Measurements from ENCODE around the gene LYST. TPM values are rescaled to one million over a fixed set of nuclear protein-coding genes. Genes with fewer than 3 reads are reported as not detected.

LYST gene
- total RNA-seq, 1 experiment from 2014 or later: 23.9 TPM

DNA sequence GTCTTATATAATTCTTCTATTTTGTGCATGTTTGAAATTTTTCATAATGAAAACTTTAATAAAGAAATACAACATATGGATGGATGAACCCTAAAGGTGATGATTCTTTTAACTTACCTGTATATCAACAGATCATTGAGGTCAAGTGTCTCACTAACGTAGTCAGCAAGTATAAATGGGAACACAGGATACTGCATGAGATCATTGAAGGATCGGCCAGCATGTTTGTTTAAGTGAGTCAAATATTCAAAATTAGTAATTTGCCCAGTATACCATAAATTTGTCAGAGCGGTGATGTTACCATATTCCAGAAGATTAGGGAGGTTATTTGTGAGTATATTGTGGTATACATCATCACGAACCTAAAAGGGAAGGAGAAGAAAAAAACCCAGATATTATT lies 146.2 kb downstream of the LYST start:
- Mint-ChIP-seq H3K4me3 (ENCODE audit: unreplicated experiment) (no peak overlapping the region), H3K36me3 (ENCODE audit: insufficient read depth, unreplicated experiment) (peaks cover 29% of the 10 kb centered on the region), H3K27ac (ENCODE audit: low read depth, unreplicated experiment) (no peak overlapping the region), H3K4me1 (ENCODE audit: insufficient read depth, unreplicated experiment) (peaks cover 6% of the 10 kb centered on the region), H3K27me3 (ENCODE audit: insufficient read depth, unreplicated experiment) (no peaks in the 10 kb centered on the region), H3K9me3 (ENCODE audit: unreplicated experiment) (no peaks in the 10 kb centered on the region)
- ChIA-PET POLR2A (no interaction called here), CTCF (interaction anchor here (1.4 kb wide), 1 partner anchor 11 kb away, joined by 3 read pairs; no protein-coding TSS in a partner anchor)
- no peak for DNase-seq (ENCODE audit: unreplicated experiment)
- intact Hi-C loops (cut with micrococcal nuclease): no loop called here
- no TSS peak for BruUV-seq (replicated peaks)
- TF ChIP-seq, protein P1, sequence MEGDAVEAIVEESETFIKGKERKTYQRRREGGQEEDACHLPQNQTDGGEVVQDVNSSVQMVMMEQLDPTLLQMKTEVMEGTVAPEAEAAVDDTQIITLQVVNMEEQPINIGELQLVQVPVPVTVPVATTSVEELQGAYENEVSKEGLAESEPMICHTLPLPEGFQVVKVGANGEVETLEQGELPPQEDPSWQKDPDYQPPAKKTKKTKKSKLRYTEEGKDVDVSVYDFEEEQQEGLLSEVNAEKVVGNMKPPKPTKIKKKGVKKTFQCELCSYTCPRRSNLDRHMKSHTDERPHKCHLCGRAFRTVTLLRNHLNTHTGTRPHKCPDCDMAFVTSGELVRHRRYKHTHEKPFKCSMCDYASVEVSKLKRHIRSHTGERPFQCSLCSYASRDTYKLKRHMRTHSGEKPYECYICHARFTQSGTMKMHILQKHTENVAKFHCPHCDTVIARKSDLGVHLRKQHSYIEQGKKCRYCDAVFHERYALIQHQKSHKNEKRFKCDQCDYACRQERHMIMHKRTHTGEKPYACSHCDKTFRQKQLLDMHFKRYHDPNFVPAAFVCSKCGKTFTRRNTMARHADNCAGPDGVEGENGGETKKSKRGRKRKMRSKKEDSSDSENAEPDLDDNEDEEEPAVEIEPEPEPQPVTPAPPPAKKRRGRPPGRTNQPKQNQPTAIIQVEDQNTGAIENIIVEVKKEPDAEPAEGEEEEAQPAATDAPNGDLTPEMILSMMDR (IDR thresholded peaks at IDR 0.05; ENCODE audit: unreplicated experiment): no peak

GRCh38 chr1:235714205-235714897 lies 152.4 kb downstream of the LYST start:
- TF ChIP-seq, protein P1 (IDR thresholded peaks at IDR 0.05; ENCODE audit: unreplicated experiment): no peak
- Mint-ChIP-seq H3K4me3 (ENCODE audit: unreplicated experiment) (no peak overlapping the region), H3K27ac (ENCODE audit: low read depth, unreplicated experiment) (no peak overlapping the region), H3K36me3 (ENCODE audit: insufficient read depth, unreplicated experiment) (peaks cover 40% of the 10 kb centered on the region), H3K27me3 (ENCODE audit: insufficient read depth, unreplicated experiment) (no peaks in the 10 kb centered on the region), H3K9me3 (ENCODE audit: unreplicated experiment) (no peaks in the 10 kb centered on the region), H3K4me1 (ENCODE audit: insufficient read depth, unreplicated experiment) (no peaks in the 10 kb centered on the region)
- DNase-seq (ENCODE audit: unreplicated experiment): no peak
- intact Hi-C loops (cut with micrococcal nuclease): no loop called here
- BruUV-seq (replicated peaks): no TSS peak
- POLR2A ChIA-PET: interaction anchor here (0.7 kb wide), 2 partner anchors 37 to 211 kb away, joined by 3 read pairs; no protein-coding TSS in a partner anchor
- CTCF ChIA-PET: interaction anchor here (0.6 to 1.3 kb wide), 2 partner anchors 11 to 191 kb away, joined by 3 to 4 read pairs; no protein-coding TSS in a partner anchor

DNA sequence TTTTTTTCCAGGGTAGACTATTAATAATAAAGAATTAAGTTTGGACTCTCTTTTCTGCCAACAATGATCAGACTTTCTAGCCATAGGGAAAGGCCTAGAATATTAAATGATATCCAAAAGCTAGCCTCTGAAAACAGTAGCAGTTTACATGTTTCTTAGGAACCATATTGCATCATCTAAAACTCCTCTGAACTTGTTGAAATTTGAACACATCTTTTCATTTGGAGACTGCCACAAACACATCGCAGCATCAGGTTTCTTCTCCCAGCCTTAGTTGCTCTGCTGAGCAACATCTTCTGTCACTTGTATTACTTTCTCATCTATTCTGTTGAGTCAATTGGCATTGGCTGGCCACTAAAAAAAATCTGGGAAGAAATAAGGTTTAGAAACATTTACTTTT lies 153.9 kb downstream of the LYST start:
- Mint-ChIP-seq H3K4me3 (ENCODE audit: unreplicated experiment) (no peak overlapping the region), H3K27ac (ENCODE audit: low read depth, unreplicated experiment) (no peak overlapping the region), H3K36me3 (ENCODE audit: insufficient read depth, unreplicated experiment) (peaks cover 26% of the 10 kb centered on the region), H3K27me3 (ENCODE audit: insufficient read depth, unreplicated experiment) (no peaks in the 10 kb centered on the region), H3K9me3 (ENCODE audit: unreplicated experiment) (no peaks in the 10 kb centered on the region), H3K4me1 (ENCODE audit: insufficient read depth, unreplicated experiment) (peaks cover 7% of the 10 kb centered on the region)
- intact Hi-C loops (cut with micrococcal nuclease): no loop called here
- TF ChIP-seq, protein P1 (IDR thresholded peaks at IDR 0.05; ENCODE audit: unreplicated experiment): no peak
- no TSS peak for BruUV-seq (replicated peaks)
- CTCF ChIA-PET: interaction anchor here (0.6 to 0.8 kb wide), 3 partner anchors 199 to 1577 kb away, joined by 3 to 4 read pairs (median 3); no protein-coding TSS in a partner anchor
- DNase-seq (ENCODE audit: unreplicated experiment): no peak
- POLR2A ChIA-PET: interaction anchor here (0.6 kb wide), 1 partner anchor 27 kb away, joined by 3 read pairs; no protein-coding TSS in a partner anchor

- no TSS peak for BruUV-seq (replicated peaks)
- Mint-ChIP-seq H3K27ac (ENCODE audit: low read depth, unreplicated experiment) (no peak overlapping the region), H3K27me3 (ENCODE audit: insufficient read depth, unreplicated experiment) (no peaks in the 10 kb centered on the region), H3K4me3 (ENCODE audit: unreplicated experiment) (no peak overlapping the region), H3K4me1 (ENCODE audit: insufficient read depth, unreplicated experiment) (peaks cover 7% of the 10 kb centered on the region), H3K9me3 (ENCODE audit: unreplicated experiment) (no peaks in the 10 kb centered on the region), H3K36me3 (ENCODE audit: insufficient read depth, unreplicated experiment) (peaks cover 29% of the 10 kb centered on the region)
- CTCF ChIA-PET: interaction anchor here (0.6 to 1.5 kb wide), 3 partner anchors 197 to 306 kb away, joined by 3 to 7 read pairs (median 6); no protein-coding TSS in a partner anchor
- POLR2A ChIA-PET: interaction anchor here (0.9 to 1.5 kb wide), 4 partner anchors 8 to 206 kb away, joined by 3 to 6 read pairs (median 4); no protein-coding TSS in a partner anchor
- no peak for DNase-seq (ENCODE audit: unreplicated experiment)
- TF ChIP-seq, protein P1 (IDR thresholded peaks at IDR 0.05; ENCODE audit: unreplicated experiment): no peak
- intact Hi-C loops (cut with micrococcal nuclease): no loop called here
These were observed 156.0 kb downstream of the LYST start for GRCh38 chr1:235710687-235711086.
